Measurements from ENCODE around the gene CERS1.

Gene CERS1

DNA sequence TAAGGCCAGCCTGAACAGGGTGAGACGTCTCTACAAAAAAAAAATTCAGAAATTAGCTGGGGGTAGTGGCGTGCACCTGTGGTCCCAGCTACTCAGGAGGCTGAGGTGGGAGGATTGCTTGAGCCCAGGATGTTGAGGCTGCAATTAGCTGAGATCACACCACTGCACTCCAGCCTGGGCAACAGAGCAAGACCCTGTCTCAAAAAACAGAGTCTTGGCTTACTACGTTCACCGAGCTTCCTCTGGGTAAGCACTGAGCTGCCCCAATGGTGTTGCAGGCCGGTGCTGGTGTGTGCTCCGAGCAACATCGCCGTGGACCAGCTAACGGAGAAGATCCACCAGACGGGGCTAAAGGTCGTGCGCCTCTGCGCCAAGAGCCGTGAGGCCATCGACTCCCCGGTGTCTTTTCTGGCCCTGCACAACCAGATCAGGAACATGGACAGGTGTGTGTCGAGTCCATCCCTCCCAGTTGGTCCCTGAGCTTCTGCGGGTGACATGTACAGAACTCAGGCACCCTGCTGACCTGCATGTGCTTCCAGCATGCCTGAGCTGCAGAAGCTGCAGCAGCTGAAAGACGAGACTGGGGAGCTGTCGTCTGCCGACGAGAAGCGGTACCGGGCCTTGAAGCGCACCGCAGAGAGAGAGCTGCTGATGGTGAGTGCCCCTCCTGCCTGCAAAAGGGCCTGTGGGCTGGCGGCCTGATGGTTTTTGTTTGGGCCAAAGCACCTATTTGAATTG, 40.1 kb downstream of the CERS1 start:
- no peak for DNase-seq

DNA sequence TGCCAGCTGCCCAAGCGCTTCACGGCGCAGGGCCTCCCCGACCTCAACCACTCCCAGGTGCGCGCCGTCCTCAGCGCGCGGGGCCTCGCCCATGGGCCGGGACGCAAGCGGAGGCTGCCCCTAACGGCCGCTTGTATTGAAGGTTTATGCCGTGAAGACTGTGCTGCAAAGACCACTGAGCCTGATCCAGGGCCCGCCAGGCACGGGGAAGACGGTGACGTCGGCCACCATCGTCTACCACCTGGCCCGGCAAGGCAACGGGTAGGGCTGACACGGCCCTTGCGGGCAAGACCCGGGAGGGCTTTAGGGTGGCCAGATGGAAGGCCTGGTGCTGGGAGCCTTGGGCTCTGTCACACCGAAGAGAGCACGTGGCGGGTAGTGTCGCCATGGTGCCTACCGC, 41.0 kb downstream of the CERS1 start:
- no peak for DNase-seq

- DNase-seq, result no peak
These were observed 42.1 kb downstream of the CERS1 start for GRCh38 chr19:18853755-18854427.

DNA sequence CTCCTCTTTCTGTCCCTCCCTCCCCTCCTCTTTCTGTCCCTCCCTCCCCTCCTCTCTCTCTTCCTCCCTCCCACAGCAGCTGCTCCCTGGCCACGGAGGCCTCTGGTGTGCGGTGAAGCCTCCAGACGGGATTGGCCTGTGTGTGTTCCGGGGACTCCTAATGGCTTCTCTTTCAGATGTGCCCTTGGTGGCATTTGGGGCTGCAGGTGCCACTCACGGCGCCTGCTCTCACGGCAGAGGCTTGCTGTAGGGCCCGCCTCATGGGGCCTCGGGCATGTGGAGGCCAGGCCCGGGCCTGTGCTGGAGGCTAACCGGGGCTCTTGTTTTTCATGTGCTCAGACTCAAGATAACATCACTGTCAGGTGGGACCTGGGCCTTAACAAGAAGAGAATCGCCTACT, 43.3 kb downstream of the CERS1 start:
- DNase-seq, result no peak

- DNase-seq, result no peak
These were observed 44.2 kb downstream of the CERS1 start for GRCh38 chr19:18851673-18852325.

GRCh38 chr19:18850471-18851375, 45.2 kb downstream of the CERS1 start:
- no peak for DNase-seq

DNA sequence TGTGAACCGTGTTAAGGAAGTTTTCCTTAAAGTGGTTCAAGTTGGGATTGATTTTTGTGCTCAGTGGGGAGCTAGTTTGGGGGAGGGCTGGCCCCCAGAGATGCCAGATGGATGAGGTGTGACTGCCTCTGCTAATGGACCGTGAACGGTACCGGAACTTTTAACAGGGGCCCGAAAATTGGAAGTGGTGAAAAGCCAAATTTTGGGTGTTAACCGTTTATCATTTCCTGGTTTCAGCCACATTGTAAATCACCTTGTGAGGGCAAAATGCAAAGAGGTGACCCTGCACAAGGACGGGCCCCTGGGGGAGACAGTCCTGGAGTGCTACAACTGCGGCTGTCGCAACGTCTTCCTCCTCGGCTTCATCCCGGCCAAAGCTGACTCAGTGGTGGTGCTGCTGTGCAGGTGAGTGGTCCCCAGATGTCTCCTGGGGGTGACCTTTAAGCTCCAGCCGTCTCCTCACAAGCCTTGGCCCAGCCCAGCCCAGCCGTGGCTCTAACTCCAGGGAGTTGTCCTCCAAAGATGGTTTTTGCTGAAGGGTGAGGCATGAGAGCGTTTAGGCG, 46.0 kb downstream of the CERS1 start:
- DNase-seq, result no peak

DNA sequence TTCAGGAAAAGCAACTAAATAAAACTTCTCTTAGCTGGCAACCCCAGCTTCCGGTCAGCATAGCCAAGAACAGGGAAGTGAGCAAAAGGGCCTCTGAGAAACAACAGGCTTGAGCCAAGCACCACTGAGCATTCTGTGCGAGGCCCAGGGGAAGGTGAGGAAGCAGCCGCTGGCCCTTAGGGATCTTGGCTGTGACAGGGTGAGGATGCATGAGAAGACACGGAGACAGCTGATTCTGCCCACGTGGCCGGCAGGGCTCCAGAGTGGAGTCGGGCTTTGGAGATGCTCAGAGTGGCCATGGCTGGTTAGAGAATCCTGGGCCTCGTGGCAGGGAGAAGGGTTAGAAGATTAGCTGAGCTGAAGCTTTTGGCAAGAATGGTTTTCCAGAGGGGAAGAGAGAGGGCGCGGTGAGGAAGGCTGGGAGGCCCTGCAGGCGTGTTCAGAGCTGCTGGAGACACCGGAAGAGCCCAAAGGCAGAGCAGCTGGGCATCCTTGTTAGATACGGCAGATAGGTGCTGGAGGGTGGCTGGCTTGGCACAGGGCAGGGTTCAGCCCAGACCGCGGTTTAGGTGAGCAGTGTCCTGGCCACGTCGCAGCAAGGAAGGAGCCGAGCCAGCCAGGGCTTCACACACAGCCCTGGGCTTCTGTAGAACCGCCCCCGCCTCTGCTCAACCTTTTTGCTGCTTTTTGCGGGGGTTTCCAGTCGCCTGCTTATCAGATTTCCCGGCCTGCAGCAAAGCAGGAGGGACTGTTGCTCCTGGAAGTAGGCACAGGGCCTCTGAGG, 46.9 kb downstream of the CERS1 start:
- no peak for DNase-seq

DNA sequence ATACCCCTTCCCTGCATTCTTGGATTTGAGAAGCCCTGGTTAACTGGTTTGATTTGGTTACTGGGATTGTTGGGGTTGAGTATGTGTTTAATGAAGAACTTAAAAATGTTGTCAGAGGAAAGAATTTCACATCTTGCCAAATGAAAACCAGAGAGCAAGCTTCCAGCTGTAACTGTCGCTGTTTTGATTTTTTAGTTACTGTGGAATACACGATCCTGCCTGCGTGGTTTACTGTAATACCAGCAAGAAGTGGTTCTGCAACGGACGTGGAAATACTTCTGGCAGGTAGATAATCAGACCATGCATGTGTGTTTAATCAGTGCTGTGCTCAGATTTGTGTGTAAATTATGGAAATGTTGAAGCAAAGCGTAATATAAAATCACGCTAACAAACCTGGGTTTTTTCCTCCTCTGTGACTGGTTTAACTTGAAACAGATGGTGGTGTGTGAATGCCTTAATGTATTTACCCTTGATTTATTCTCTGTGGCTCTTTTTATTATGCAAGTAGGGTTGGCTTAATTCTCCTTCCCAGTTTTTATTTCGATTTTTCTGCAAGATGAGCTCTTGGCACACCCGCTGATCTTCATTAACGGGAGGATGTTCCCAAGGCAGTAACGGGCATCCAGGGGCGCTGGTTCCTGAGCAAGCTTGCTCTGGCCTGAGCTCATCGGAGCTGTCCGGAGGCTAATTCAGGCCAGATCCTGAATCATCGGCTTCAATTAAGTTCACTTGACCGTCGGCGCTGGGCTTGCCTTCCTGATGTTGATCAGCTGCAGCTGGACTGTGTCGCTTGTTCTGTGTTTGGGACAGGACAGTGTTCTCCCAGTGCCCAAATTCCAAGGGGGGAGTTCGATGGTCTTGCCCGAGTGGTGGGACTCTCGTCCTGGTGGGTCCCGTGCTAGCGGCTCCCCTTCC, 48.2 kb downstream of the CERS1 start:
- DNase-seq, result no peak

GRCh38 chr19:18846862-18847548, 49.0 kb downstream of the CERS1 start:
- DNase-seq, result peak; percentile 53

DNA sequence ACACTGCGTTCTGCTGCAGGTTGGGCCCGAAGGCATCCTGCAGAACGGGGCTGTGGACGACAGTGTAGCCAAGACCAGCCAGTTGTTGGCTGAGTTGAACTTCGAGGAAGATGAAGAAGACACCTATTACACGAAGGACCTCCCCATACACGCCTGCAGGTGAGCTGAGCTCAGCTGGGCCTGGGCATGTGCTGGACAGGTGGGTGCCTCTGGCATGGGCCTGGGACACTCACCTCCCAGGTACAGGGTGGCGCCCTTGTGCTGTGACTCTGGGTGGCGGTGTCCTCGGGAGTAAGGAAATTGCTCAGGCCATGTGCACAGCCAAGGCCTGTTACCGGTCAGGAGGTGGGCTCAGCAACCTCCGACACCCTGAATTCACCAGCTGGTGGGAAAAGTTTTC, 50.0 kb downstream of the CERS1 start:
- DNase-seq, result no peak

DNA sequence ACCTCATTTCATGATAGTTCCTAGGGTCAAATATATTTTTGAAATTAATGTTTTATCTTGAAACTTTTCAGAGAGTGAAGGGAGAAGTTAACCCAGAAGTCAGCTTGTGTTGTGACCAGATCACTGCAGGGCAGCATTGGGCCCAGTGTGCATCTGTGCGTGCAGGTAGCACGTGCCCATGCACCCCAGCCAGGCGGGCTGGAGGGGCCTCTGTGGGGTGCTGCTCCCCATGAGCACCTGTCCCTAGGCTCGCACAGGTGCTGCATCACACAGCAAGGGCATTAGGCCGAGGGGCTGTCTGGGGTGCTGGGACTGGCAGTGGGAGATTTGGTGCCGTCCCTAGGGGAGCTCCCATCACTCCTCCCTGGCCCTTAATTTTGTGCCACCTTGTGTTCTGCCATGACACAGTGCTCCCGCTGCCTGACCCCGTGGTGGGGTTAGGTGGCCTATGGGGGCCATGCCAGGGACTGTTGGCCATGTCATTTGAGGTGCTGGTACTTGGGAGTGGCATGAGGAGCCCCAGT, 51.1 kb downstream of the CERS1 start:
- DNase-seq, result no peak

DNA sequence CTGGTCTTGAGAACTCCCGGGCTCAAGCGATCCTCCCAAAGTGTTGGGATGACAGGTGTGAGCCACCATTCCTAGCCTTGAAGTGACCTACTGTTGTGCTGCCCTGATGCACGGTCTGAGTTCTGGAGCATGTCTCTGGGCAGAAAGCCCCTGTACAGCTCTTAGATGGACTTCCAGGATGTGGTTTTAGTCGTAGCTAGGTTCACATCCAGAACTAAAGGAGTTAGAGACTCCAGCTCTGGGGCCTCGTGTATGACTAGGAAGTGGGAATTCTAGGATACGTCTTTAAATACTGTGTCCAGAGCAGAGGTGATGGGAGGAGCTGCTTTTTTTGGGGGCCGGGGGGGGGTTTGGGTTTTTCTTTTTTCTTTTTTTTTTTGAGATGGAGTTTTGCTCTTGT, 52.0 kb downstream of the CERS1 start:
- DNase-seq, result no peak

- DNase-seq, result no peak
These were observed 53.8 kb downstream of the CERS1 start for GRCh38 chr19:18842166-18842565.

GRCh38 chr19:18841400-18841799, 54.6 kb downstream of the CERS1 start:
- no peak for DNase-seq

DNA sequence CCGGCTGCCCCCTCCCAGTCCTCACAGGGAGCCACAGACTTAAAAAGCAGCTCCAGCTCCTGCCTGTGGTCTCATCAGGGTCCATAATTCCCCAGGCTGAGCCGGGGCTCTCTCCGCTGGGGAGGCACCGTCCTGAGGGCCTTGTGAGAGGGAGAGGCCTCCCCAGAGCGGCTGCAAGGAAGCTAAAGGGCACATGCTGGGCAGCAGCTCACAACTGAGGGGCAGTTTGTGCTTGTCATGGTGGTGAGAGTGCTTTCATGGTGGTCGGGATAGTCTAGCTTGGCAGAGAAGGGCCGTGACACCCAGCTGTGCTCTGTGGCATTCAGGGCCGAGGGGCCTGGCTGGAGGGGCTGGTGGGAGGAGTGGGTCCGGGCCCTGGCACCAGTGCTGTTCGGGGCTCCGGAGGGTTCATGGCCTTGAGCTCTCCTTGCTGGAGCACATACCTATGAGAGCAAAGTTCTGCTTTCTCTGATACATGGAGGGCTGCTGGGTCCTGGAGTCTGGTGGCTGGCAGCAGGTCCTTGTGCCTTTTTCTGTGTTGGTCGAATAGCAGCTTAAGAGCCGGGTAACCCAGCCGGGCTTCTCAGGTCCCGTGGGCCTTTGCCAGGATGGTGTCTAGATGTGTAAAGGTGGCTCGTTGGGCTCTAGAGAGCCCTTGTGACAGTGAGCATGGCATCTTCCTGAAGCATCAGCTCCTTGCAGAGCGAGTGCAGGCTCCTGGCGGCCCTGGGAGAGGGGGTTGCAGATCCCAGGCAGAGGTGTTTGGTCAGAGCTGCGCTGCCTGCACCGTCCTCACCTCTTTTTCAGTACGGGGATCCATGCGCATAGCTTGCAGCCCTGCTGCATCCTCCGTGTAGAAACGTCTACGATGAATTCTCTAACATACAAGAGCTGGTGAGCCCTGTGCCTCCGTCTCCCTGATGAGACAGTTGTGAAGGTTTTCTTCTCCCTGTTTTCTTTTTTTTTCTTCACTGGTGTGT, 55.4 kb downstream of the CERS1 start:
- DNase-seq, result no peak

DNA sequence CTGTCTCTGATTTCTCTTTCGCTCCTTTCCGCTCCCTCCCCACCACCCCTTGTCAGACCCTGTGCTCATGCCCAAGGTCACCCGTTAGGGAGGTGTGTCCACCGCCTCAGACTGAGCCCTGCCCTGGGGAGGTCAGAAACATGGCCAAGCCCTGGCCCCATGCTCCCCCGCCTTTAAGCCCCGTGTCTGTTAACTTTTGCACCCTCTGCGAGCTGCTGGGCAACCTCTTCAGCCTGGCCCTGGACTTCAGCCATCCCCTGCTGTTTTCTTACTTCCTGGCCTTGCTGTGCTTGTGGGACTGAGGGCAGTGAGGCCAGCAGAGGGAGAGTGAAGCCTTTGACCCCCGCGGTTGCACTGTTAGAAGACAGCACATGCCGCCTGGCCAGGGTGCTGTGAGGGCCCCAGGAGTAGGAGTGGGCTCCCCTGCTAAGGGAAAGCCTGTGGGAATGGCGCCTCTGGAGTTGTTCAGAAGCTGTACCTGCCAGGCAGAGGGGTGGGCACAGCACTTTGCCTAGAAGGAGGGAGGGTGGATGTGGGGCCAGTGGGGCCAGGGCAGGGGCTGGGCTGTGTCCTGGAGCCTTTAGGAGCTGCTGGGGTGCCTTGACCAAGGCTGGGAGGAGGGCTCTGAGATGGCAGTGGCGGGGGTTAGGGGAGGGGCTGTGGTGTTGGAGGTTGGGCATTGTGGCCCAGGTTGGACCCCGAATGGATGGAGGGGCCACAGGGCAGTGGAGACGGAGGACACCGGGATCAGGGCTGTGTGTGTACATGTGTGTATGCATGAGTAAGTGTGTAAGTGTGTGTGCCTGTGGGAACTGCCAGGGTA, 56.3 kb downstream of the CERS1 start:
- no peak for DNase-seq

DNA sequence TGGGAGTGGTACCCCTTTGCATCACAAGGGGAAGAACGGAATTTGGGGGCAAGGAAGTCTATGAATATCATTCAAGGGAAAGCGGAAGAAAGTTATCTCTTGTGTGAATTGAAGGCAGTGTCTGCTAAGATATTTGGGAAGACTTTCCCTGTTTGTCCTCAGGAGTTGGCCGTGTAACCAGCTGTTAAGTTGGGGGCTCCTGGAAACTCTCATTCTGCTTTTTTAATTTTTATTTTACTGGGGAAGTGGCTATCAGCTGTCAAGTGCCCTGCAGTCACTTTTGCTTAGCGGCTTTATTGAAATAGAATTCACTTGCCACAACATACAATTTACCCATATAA, 61.3 kb downstream of the CERS1 start:
- no peak for DNase-seq

Data from T1000 (cell line).